T follicular helper cell (primary cell): ENCODE results near the gene CAPG.
A peak's percentile ranks its signal among the peaks of the same experiment; 100 is the strongest.

Source experiments
- DNase-seq: peaks from one replicate; pipeline ENCODE4 v3.0.0-alpha.2; 2020; ENCODE audit warnings: low read depth

Gene CAPG

GRCh38 chr2:85438201-85439024, 28.2 kb upstream of the CAPG start:
- DNase-seq: no peak

GRCh38 chr2:85437488-85438200, 27.5 kb upstream of the CAPG start:
- peak; percentile 61 for DNase-seq

- DNase-seq: no peak
Observed at GRCh38 chr2:85436836-85437487, 26.8 kb upstream of the CAPG start.

- DNase-seq: no peak
Observed at GRCh38 chr2:85435981-85436835, 26.0 kb upstream of the CAPG start.

- DNase-seq: no peak
Observed at GRCh38 chr2:85435220-85435958, 25.2 kb upstream of the CAPG start.

- DNase-seq: no peak
Observed at GRCh38 chr2:85434696-85435095, 24.5 kb upstream of the CAPG start.

GRCh38 chr2:85433511-85434089, 23.4 kb upstream of the CAPG start:
- DNase-seq: no peak

- no peak for DNase-seq
Observed at GRCh38 chr2:85431570-85432205, 21.5 kb upstream of the CAPG start.

GRCh38 chr2:85430752-85431569, 20.8 kb upstream of the CAPG start:
- DNase-seq: no peak

GRCh38 chr2:85429924-85430289, 19.7 kb upstream of the CAPG start:
- no peak for DNase-seq

- DNase-seq: no peak
Observed at GRCh38 chr2:85429213-85429923, 19.2 kb upstream of the CAPG start.

GRCh38 chr2:85428343-85428881, 18.2 kb upstream of the CAPG start:
- no peak for DNase-seq

GRCh38 chr2:85427300-85427835, 17.2 kb upstream of the CAPG start:
- no peak for DNase-seq

- no peak for DNase-seq
Observed at GRCh38 chr2:85425588-85425987, 15.4 kb upstream of the CAPG start.

- no peak for DNase-seq
Observed at GRCh38 chr2:85423525-85423924, 13.4 kb upstream of the CAPG start.

GRCh38 chr2:85422072-85422457, 11.9 kb upstream of the CAPG start:
- DNase-seq: no peak

- DNase-seq: no peak
Observed at GRCh38 chr2:85421260-85422071, 11.3 kb upstream of the CAPG start.
